GM12878 (cell line): ENCODE measurements around the gene HMCN2.

Experiments used
- ATF7 ChIP-seq: fragments of 450-650 bp; IDR thresholded peaks from 2 replicates; pipeline ENCODE4 v1.6.1; 2016; ENCODE audit warnings: low read depth, mild to moderate bottlenecking
- DPF2 ChIP-seq: fragments of 450-650 bp; IDR thresholded peaks from 2 replicates; pipeline ENCODE4 v1.6.1; 2017; ENCODE audit warnings: mild to moderate bottlenecking
- POLR2AphosphoS5 ChIP-seq: IDR thresholded peaks from 2 replicates; pipeline ENCODE4 v1.6.1; 2011; ENCODE audit warnings: mild to moderate bottlenecking, low read length, inconsistent platforms
- SIX5 ChIP-seq: IDR thresholded peaks from 2 replicates; pipeline ENCODE4 v1.6.1; 2011; ENCODE audit warnings: mild to moderate bottlenecking, low read depth, low read length, moderate library complexity; ENCODE audit not compliant: severe bottlenecking

DNA sequence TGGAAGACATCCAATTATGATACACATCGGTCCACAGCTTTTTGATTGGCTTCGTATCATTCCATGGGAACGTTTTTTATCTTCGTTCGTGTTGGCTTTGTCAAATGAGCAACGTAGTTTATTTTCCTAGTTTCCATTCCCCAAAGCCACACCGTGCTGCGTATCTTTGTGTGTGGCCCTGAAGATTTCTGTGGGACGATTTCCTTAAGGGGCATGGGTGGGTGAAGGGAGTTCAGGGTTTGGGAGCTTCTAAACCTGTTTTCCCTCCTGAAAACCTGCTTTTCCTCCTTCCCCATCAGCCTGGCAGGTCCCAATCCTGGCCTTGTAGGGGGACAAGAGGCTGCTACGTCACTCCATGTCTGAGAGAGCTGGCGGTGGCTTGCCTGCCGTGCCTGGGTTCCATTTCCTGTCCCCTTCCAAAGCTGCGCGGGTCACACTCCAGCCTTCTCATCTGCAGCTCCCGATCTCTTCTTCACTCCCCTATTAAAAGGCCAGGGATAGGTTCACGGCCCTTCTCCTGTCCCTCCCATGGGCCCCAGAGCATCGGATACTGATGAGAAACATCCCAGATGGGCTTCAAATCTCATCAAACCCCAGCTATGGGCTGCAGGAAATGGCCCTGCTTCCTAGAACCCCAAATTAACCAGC lies 155.7 kb downstream of the HMCN2 start:
- TF ChIP-seq ATF7: no peak
- TF ChIP-seq SIX5: no peak
- no peak for TF ChIP-seq POLR2AphosphoS5
- TF ChIP-seq DPF2: no peak
